B cell (primary cell): ENCODE measurements around the gene FGFR3. TPM values are rescaled to one million over a fixed set of nuclear protein-coding genes. Genes with fewer than 3 reads are reported as not detected.

Experiments used
- ATAC-seq: fragments of 200-7000 bp; cut with Tn5 transposase; one replicate; pipeline ENCODE4 v1.10.0; 2021; ENCODE audit warnings: low read depth, mild to moderate bottlenecking, moderate number of reproducible peaks, moderate library complexity
- CTCF ChIA-PET: fragments of 350-600 bp; sonication (Branson Sonifier 250); formaldehyde crosslinking; loops from one replicate; lab custom pipeline; 2021; ENCODE audit warnings: antibody characterized with exemption, inconsistent platforms; lab: Charles Lee
- POLR2A ChIA-PET: fragments of 350-600 bp; sonication (Branson Sonifier 250); formaldehyde crosslinking; loops from one replicate; lab custom pipeline; 2021; ENCODE audit warnings: antibody characterized with exemption; lab: Charles Lee
- DNase-seq: peaks from one replicate; pipeline ENCODE4 v3.0.0; 2013
- H2AFZ ChIP-seq: 2 replicates; pipeline ENCODE4 v1.6.1; 2012; ENCODE audit warnings: mild to moderate bottlenecking, low read depth, low read length; ENCODE audit not compliant: insufficient read depth, poor library complexity, severe bottlenecking
- H3K27ac ChIP-seq, 2 donors: 1 replicate in 1 of 2; 2 replicates in 1 of 2; pipeline ENCODE4 v1.5.1; 2012 to 2013; ENCODE audit warnings: low read length in 2 of 2, mild to moderate bottlenecking in 2 of 2, moderate library complexity in 1 of 2
- H3K27me3 ChIP-seq, 4 experiments: fragments of 200-600 bp in 1 of 4; sonication (generic) in 1 of 4; replicated peaks in 1 of 4; 1 replicate in 2 of 4; 2 replicates in 2 of 4; pipeline versions ENCODE4 v1.6.1 to v1.7.0; 2013 to 2016; ENCODE audit warnings: low read length in 3 of 4, mild to moderate bottlenecking in 2 of 4, mixed read lengths in 1 of 4, moderate library complexity in 1 of 4; ENCODE audit not compliant: insufficient read depth in 4 of 4, control insufficient read depth in 3 of 4; ENCODE audit errors: control extremely low read depth in 1 of 4
- H3K36me3 ChIP-seq, 2 experiments: replicated peaks in 1 of 2; 1 replicate in 1 of 2; 2 replicates in 1 of 2; pipeline versions ENCODE4 v1.6.1 to v1.7.1; 2013; ENCODE audit warnings: low read length in 1 of 2; ENCODE audit not compliant: insufficient read depth in 2 of 2, control insufficient read depth in 1 of 2; ENCODE audit errors: control extremely low read depth in 1 of 2, extremely low read depth in 1 of 2
- H3K4me1 ChIP-seq, 2 donors: fragments of 200-600 bp in 1 of 2; sonication (generic) in 1 of 2; 1 replicate in 1 of 2; 2 replicates in 1 of 2; pipeline versions ENCODE4 v1.5.1 to v1.6.1; 2013 to 2017; ENCODE audit warnings: low read length in 2 of 2; ENCODE audit not compliant: control insufficient read depth in 2 of 2, insufficient read depth in 2 of 2
- H3K4me2 ChIP-seq: replicated peaks from 2 replicates; pipeline ENCODE3; 2012; ENCODE audit warnings: mild to moderate bottlenecking, low read depth, low read length; ENCODE audit not compliant: poor library complexity, severe bottlenecking
- H3K4me3 ChIP-seq, 5 experiments: fragments of 200-600 bp in 1 of 5; sonication (generic) in 1 of 5; 1 replicate in 3 of 5; 2 replicates in 2 of 5; pipeline versions ENCODE4 v1.5.1 to v1.7.0; 2011 to 2016; ENCODE audit warnings: low read length in 4 of 5, mild to moderate bottlenecking in 4 of 5, low read depth in 2 of 5, control low read depth in 1 of 5, moderate library complexity in 1 of 5; ENCODE audit not compliant: insufficient read depth in 1 of 5; ENCODE audit errors: control extremely low read depth in 1 of 5, extremely low read depth in 1 of 5
- H3K79me2 ChIP-seq: fragments of 200-600 bp; sonication (generic); one replicate; pipeline ENCODE4 v1.6.0; 2016; ENCODE audit warnings: low read length; ENCODE audit not compliant: control insufficient read depth, insufficient read depth
- H3K9ac ChIP-seq: fragments of 200-600 bp; sonication (generic); 2 replicates; pipeline ENCODE4 v1.6.1; 2017; ENCODE audit warnings: mild to moderate bottlenecking, low read length, moderate library complexity
- H3K9me3 ChIP-seq, 3 donors: one replicate each; pipeline versions ENCODE4 v1.6.1 to v1.7.1; 2013; ENCODE audit warnings: low read length in 2 of 3; ENCODE audit not compliant: control insufficient read depth in 2 of 3, insufficient read depth in 1 of 3; ENCODE audit errors: control extremely low read depth in 1 of 3
- H4K20me1 ChIP-seq: 2 replicates; pipeline ENCODE4 v1.6.0; 2012; ENCODE audit warnings: mild to moderate bottlenecking, low read length; ENCODE audit not compliant: insufficient read depth, control insufficient read depth, poor library complexity, severe bottlenecking
- H3K27ac Mint-ChIP-seq: one replicate; pipeline ENCODE4 v1.8.0; 2021; ENCODE audit warnings: mixed read lengths
- H3K27me3 Mint-ChIP-seq: one replicate; pipeline ENCODE4 v1.8.0; 2021; ENCODE audit warnings: mixed read lengths
- H3K4me1 Mint-ChIP-seq: one replicate; pipeline ENCODE4 v1.8.0; 2021; ENCODE audit warnings: mixed read lengths
- H3K4me3 Mint-ChIP-seq: one replicate; pipeline ENCODE4 v1.8.0; 2021; ENCODE audit warnings: mixed read lengths
- H3K9me3 Mint-ChIP-seq: one replicate; pipeline ENCODE4 v1.8.0; 2022; ENCODE audit warnings: mixed read lengths; ENCODE audit not compliant: insufficient read depth
- CTCF ChIP-seq: fragments of 200-600 bp; IDR thresholded peaks from one replicate; pipeline ENCODE4 v1.8.0; 2022; ENCODE audit warnings: antibody characterized with exemption, mild to moderate bottlenecking
- EZH2 ChIP-seq: IDR thresholded peaks from 2 replicates; pipeline ENCODE4 v1.6.1; 2012; ENCODE audit warnings: borderline replicate concordance, low read depth, mild to moderate bottlenecking, moderate library complexity, low read length; ENCODE audit not compliant: insufficient read depth, poor library complexity, severe bottlenecking
- WGBS: methylation state at CpG from one replicate; pipeline ENCODE4 v1.1.5; 2013; ENCODE audit warnings: missing lambda C conversion rate; ENCODE audit not compliant: insufficient coverage; 5-methylcytosine and 5-hydroxymethylcytosine counted together
- intact Hi-C: fragments of 100-400 bp; cut with micrococcal nuclease; formaldehyde crosslinking; loops from one replicate; pipeline ENCODE4 v1.10.0; 2022
- polyA plus RNA-seq: library from polyadenylated mRNA; depleted of rRNA; stranded (reverse); fragments of >200 nt; gene quantifications from 2 replicates; pipeline ENCODE4 v1.2.3, GENCODE V29; 2012
- total RNA-seq, 2 donors: library from RNA; stranded (reverse); fragments of 120-200 nt in 1 of 2; gene quantifications; 1 replicate in 1 of 2; 2 replicates in 1 of 2; pipeline versions ENCODE4 v1.2.3 to v1.2.4, GENCODE V29; 2013 to 2022

The FGFR3 gene
- total and polyA plus RNA-seq, 2 donors (not counting 1 experiment from before 2014, with no cell fraction given) = not detected

DNA sequence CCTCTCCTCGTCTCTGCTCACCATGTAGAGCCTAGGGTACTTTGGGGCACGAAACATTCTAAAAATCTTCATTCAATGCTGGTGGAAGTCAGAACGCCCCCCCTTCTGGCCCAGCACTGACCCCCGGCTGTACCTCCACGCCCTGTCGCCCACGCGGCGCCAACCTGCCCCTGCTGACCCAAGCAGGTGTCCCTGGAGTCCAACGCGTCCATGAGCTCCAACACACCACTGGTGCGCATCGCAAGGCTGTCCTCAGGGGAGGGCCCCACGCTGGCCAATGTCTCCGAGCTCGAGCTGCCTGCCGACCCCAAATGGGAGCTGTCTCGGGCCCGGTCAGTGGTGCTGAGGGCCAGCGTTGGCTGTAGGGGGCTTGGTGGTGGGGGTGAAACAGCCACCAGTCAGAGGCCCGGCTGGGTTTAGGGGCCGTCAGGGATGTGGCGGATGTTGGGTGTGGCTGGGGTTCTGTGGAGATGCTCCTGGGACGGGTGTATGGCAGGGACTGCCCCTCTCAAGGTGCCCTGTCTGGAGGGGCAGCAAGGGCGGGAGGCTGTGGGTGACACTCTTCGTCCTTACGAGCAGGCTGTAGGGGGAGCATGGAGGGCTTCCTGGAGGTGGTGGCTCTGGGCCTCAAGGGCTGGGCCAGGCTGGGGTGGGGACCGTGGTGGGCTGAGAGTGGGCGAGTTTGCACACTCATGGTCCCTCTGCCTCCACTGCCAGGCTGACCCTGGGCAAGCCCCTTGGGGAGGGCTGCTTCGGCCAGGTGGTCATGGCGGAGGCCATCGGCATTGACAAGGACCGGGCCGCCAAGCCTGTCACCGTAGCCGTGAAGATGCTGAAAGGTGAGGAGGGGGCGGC is 11.8 kb downstream of the FGFR3 start:
- no peak overlapping the region for H3K4me3 ChIP-seq
- Mint-ChIP-seq H3K27ac (no peak overlapping the region), H3K9me3 (no peaks in the 10 kb centered on the region), H3K4me3 (no peak overlapping the region), H3K27me3 (no peaks in the 10 kb centered on the region), H3K4me1 (no peaks in the 10 kb centered on the region)
- DNase-seq = no peak
- no peak for TF ChIP-seq CTCF
- no peak for TF ChIP-seq EZH2
- H3K79me2 ChIP-seq = no peaks in the 10 kb centered on the region
- intact Hi-C loops = no loop called here
- ChIA-PET POLR2A (interaction anchor here (0.6 kb wide), 1 partner anchor 9 kb away, joined by 3 read pairs; no protein-coding TSS in a partner anchor), CTCF (interaction anchor here (0.9 kb wide), 1 partner anchor 57 kb away, joined by 4 read pairs; no protein-coding TSS in a partner anchor)
- WGBS = 89% methylated on average over 37 of the region's 37 CpGs
- H2AFZ ChIP-seq = no peak overlapping the region
- no peak overlapping the region for H3K9ac ChIP-seq
- peaks cover 3% of the 10 kb centered on the region for H4K20me1 ChIP-seq
- peaks cover 0 to under 1% (median 0%) of the 10 kb centered on the region in 4 experiments for H3K27me3 ChIP-seq
- H3K4me2 ChIP-seq = no peak overlapping the region
- H3K9me3 ChIP-seq = no peaks in the 10 kb centered on the region
- H3K36me3 ChIP-seq = no peaks in the 10 kb centered on the region
- ATAC-seq = no peak
- H3K27ac ChIP-seq = no peak overlapping the region
- H3K4me1 ChIP-seq = no peaks in the 10 kb centered on the region
